A549 treated with RU486 at 1 μM for 4 hours (cell line): ENCODE data around the gene CTDSP1. TPM values are rescaled to one million over a fixed set of nuclear protein-coding genes. Genes with fewer than 3 reads are reported as not detected.

Experiments used
- total RNA-seq: library from RNA; stranded (reverse); fragments of 200-300 nt; extraction: Qiagen RNA extraction; gene quantifications from 5 replicates; pipeline ENCODE4 v1.2.3, GENCODE V29; 2022; ENCODE audit warnings: low read depth

The CTDSP1 gene, protein sequence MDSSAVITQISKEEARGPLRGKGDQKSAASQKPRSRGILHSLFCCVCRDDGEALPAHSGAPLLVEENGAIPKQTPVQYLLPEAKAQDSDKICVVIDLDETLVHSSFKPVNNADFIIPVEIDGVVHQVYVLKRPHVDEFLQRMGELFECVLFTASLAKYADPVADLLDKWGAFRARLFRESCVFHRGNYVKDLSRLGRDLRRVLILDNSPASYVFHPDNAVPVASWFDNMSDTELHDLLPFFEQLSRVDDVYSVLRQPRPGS
- total RNA-seq = 57.9 to 72.9 TPM (median 69.3 TPM) in 5 replicates

DNA sequence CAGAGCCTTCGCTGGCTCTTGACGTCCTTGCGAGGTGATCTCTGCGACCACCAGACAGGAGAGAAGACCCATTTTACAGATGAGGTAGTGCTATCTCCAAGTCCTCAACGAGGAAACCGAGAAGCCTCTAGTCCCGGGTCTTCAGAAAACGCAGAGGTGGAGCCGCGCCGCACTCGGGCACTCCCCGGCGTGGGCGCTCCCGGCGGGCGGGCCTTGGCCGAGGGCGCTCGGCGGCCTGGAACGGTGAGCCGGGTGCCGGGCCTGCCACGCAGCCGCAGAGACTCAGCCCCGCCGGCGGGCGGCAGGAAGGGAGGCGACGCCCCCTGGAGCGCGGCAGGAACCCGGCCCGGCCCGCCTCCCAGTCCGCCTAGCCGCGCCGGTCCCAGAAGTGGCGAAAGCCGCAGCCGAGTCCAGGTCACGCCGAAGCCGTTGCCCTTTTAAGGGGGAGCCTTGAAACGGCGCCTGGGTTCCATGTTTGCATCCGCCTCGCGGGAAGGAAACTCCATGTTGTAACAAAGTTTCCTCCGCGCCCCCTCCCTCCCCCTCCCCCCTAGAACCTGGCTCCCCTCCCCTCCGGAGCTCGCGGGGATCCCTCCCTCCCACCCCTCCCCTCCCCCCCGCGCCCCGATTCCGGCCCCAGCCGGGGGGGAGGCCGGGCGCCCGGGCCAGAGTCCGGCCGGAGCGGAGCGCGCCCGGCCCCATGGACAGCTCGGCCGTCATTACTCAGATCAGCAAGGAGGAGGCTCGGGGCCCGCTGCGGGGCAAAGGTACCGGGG, at the start of gene CTDSP1:
Gene CTDSP1 (plus strand): TSS at position 478 of the 776 bp plus-strand sequence. CDS start 223 bp downstream, at position 701.

DNA sequence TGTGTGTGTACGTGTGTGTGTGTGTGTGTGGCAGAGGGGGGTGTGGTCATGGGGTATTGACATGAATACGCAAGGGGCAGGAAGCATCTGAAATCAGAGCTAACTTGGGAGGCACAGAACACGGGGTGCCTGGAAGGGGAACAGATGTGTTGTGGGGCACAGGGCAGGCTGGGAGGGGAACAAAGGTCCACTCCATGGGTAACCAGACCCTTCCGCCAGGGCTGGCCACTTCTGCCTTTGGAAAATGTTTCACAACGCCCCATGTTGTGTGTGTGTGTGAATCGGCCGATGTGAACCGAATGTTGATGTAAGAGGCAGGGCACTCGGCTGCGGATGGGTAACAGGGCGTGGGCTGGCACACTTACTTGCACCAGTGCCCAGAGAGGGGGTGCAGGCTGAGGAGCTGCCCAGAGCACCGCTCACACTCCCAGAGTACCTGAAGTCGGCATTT, 17.7 kb upstream of the CTDSP1 start, which contains the start of gene SLC11A1:
Gene SLC11A1 (plus strand): TSS at position 358 of the 451 bp plus-strand sequence. CDS start 96 bp downstream, outside the sequence.

DNA sequence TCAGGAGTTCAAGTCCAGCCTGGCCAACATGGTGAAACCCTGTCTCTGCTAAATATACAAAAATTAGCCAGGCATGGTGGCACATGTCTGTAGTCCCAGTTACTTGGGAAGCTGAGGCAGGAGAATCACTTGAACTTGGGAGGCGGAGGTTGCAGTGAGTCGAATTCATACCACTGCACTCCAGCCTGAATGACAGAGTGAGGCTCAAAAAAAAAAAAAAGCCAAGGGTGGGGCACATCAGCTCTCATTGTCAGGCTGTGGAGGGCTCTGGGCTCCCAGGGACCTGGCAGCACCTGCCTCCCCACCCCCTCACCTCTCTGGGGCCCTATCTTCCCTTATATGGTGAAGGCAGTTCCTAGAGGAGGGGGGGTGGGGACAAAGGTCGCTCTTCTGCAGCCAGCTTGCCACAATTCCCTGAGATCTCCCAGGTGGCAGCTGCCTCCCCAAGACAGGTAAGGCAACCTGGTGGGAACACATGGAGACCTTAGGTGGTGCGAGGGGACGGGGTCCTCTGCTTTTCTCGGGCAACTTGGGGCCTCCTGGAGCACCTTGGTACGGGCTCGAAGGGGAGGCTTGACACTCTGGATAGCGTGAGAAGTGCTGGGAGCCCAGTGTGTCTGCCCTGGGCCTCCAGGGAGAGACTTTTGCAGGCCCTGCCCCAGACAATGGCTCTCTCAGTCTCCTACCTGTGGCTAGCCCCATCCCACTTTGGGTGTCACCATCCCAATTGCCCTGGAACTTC, 19.2 kb downstream of the CTDSP1 start, which contains the start of gene VIL1:
Gene VIL1 (plus strand): TSS at position 407 of the 742 bp plus-strand sequence. CDS start 4,656 bp downstream, outside the sequence.

Other genes with a start within 250 kb of the CTDSP1 start
- not detected in 5 replicates for gene CXCR1, start 232.9 kb upstream of the CTDSP1 start, total RNA-seq
- 272 to 316 TPM (median 301 TPM) in 5 replicates for gene ARPC2, start 182.7 kb upstream of the CTDSP1 start, total RNA-seq
- 0.09 to 0.21 TPM (median 0.13 TPM) in 4 of 5 replicates, not detected in the other for gene GPBAR1, start 138.9 kb upstream of the CTDSP1 start, total RNA-seq
- 112 to 185 TPM (median 124 TPM) in 5 replicates for gene AAMP, start 129.7 kb upstream of the CTDSP1 start, total RNA-seq
- gene PNKD, start 129.3 kb upstream of the CTDSP1 start, total RNA-seq = 51.0 to 68.8 TPM (median 66.6 TPM) in 5 replicates
- gene TMBIM1, start 107.4 kb upstream of the CTDSP1 start, total RNA-seq = 114 to 128 TPM (median 126 TPM) in 5 replicates
- 0.20 TPM in 1 of 5 replicates, not detected in the others for gene CATIP, start 43.0 kb upstream of the CTDSP1 start, total RNA-seq
- 0.16 to 0.27 TPM (median 0.21 TPM) in 5 replicates for gene SLC11A1, start 17.6 kb upstream of the CTDSP1 start, total RNA-seq
- gene VIL1, start 19.3 kb downstream of the CTDSP1 start, total RNA-seq = 0.13 to 0.42 TPM (median 0.25 TPM) in 5 replicates
- 4.5 to 5.7 TPM (median 5.4 TPM) in 5 replicates for gene USP37, start 168.5 kb downstream of the CTDSP1 start, total RNA-seq
- 41.8 to 50.1 TPM (median 43.6 TPM) in 5 replicates for gene CNOT9, start 169.0 kb downstream of the CTDSP1 start, total RNA-seq
- gene PLCD4, start 208.0 kb downstream of the CTDSP1 start, total RNA-seq = 0.29 to 0.71 TPM (median 0.53 TPM) in 5 replicates